Stimulated activated naive CD8-positive, alpha-beta T cell treated with anti-CD3 and anti-CD28 coated beads, Interleukin-15, Interleukin-2, amounts not matched to agents 100 ng/mL and 50 ng/mL, for 24 hours (primary cell): ENCODE measurements around the gene GRIP2.

ENCODE experiments used
- H3K27ac Mint-ChIP-seq: one replicate; pipeline ENCODE4 v1.8.0; 2021; ENCODE audit warnings: mild to moderate bottlenecking, mixed read lengths
- H3K27me3 Mint-ChIP-seq: one replicate; pipeline ENCODE4 v1.8.0; 2021; ENCODE audit warnings: mixed read lengths
- H3K36me3 Mint-ChIP-seq: one replicate; pipeline ENCODE4 v1.8.0; 2021; ENCODE audit warnings: low read depth, mixed read lengths
- H3K4me1 Mint-ChIP-seq: one replicate; pipeline ENCODE4 v1.8.0; 2021; ENCODE audit warnings: low read depth, mixed read lengths
- H3K4me3 Mint-ChIP-seq: one replicate; pipeline ENCODE4 v1.8.0; 2021; ENCODE audit warnings: mild to moderate bottlenecking, mixed read lengths
- H3K9me3 Mint-ChIP-seq: one replicate; pipeline ENCODE4 v1.8.0; 2021; ENCODE audit warnings: mixed read lengths

The GRIP2 gene

GRCh38 chr3:14461006-14461747 is 79.0 kb downstream of the GRIP2 start:
- Mint-ChIP-seq H3K4me3 (no peak overlapping the region), H3K4me1 (peaks cover 39% of the 10 kb centered on the region), H3K27me3 (no peaks in the 10 kb centered on the region), H3K36me3 (peaks cover 60% of the 10 kb centered on the region), H3K27ac (no peak overlapping the region), H3K9me3 (no peaks in the 10 kb centered on the region)

GRCh38 chr3:14460342-14461005 is 79.7 kb downstream of the GRIP2 start:
- Mint-ChIP-seq H3K4me3 (no peak overlapping the region), H3K27ac (no peak overlapping the region)

GRCh38 chr3:14459787-14460186 is 80.4 kb downstream of the GRIP2 start:
- H3K27ac Mint-ChIP-seq = no peak overlapping the region
- no peak overlapping the region for H3K4me3 Mint-ChIP-seq
- no peaks in the 10 kb centered on the region for H3K27me3 Mint-ChIP-seq
- peaks cover 39% of the 10 kb centered on the region for H3K4me1 Mint-ChIP-seq
- no peaks in the 10 kb centered on the region for H3K9me3 Mint-ChIP-seq
- peaks cover 59% of the 10 kb centered on the region for H3K36me3 Mint-ChIP-seq

More at GRCh38 chr3:14460342-14461005, 79.7 kb downstream of the GRIP2 start:
- no peaks in the 10 kb centered on the region for H3K27me3 Mint-ChIP-seq
- no peaks in the 10 kb centered on the region for H3K9me3 Mint-ChIP-seq
- peaks cover 39% of the 10 kb centered on the region for H3K4me1 Mint-ChIP-seq
- peaks cover 56% of the 10 kb centered on the region for H3K36me3 Mint-ChIP-seq

GRCh38 chr3:14459384-14459783 is 80.8 kb downstream of the GRIP2 start:
- Mint-ChIP-seq H3K4me1 (peaks cover 39% of the 10 kb centered on the region), H3K36me3 (peaks cover 63% of the 10 kb centered on the region), H3K4me3 (no peak overlapping the region), H3K27me3 (no peaks in the 10 kb centered on the region), H3K9me3 (no peaks in the 10 kb centered on the region), H3K27ac (peak overlapping the region; percentile 81)

- Mint-ChIP-seq H3K27ac (peak overlapping the region; percentile 81), H3K36me3 (peaks cover 69% of the 10 kb centered on the region), H3K4me1 (peaks cover 39% of the 10 kb centered on the region), H3K4me3 (no peak overlapping the region), H3K27me3 (no peaks in the 10 kb centered on the region), H3K9me3 (no peaks in the 10 kb centered on the region)
Observed at GRCh38 chr3:14458434-14459275, 81.5 kb downstream of the GRIP2 start.

GRCh38 chr3:14457999-14458398 is 82.1 kb downstream of the GRIP2 start:
- Mint-ChIP-seq H3K9me3 (no peaks in the 10 kb centered on the region), H3K27ac (peak overlapping the region; percentile 81), H3K4me1 (peaks cover 37% of the 10 kb centered on the region), H3K36me3 (peaks cover 67% of the 10 kb centered on the region), H3K4me3 (no peak overlapping the region), H3K27me3 (no peaks in the 10 kb centered on the region)

GRCh38 chr3:14457481-14457880 is 82.7 kb downstream of the GRIP2 start:
- H3K27ac Mint-ChIP-seq = no peak overlapping the region
- H3K27me3 Mint-ChIP-seq = no peaks in the 10 kb centered on the region
- H3K4me3 Mint-ChIP-seq = no peak overlapping the region
- H3K4me1 Mint-ChIP-seq = peaks cover 32% of the 10 kb centered on the region
- no peaks in the 10 kb centered on the region for H3K9me3 Mint-ChIP-seq
- H3K36me3 Mint-ChIP-seq = peaks cover 62% of the 10 kb centered on the region

GRCh38 chr3:14456794-14457193 is 83.3 kb downstream of the GRIP2 start:
- Mint-ChIP-seq H3K9me3 (no peaks in the 10 kb centered on the region), H3K36me3 (peaks cover 56% of the 10 kb centered on the region), H3K27ac (no peak overlapping the region), H3K27me3 (no peaks in the 10 kb centered on the region), H3K4me3 (no peak overlapping the region), H3K4me1 (peaks cover 25% of the 10 kb centered on the region)

GRCh38 chr3:14455571-14456317 is 84.4 kb downstream of the GRIP2 start:
- H3K4me3 Mint-ChIP-seq = no peak overlapping the region
- no peaks in the 10 kb centered on the region for H3K9me3 Mint-ChIP-seq
- no peak overlapping the region for H3K27ac Mint-ChIP-seq
- H3K4me1 Mint-ChIP-seq = peaks cover 18% of the 10 kb centered on the region
- no peaks in the 10 kb centered on the region for H3K27me3 Mint-ChIP-seq
- H3K36me3 Mint-ChIP-seq = peaks cover 64% of the 10 kb centered on the region

GRCh38 chr3:14454639-14455310 is 85.4 kb downstream of the GRIP2 start:
- no peaks in the 10 kb centered on the region for H3K9me3 Mint-ChIP-seq
- H3K4me1 Mint-ChIP-seq = peaks cover 16% of the 10 kb centered on the region
- H3K27me3 Mint-ChIP-seq = no peaks in the 10 kb centered on the region
- peak overlapping the region; percentile 19 for H3K27ac Mint-ChIP-seq
- H3K4me3 Mint-ChIP-seq = no peak overlapping the region
- H3K36me3 Mint-ChIP-seq = peaks cover 64% of the 10 kb centered on the region

GRCh38 chr3:14453876-14454638 is 86.1 kb downstream of the GRIP2 start:
- no peak overlapping the region for H3K27ac Mint-ChIP-seq
- no peaks in the 10 kb centered on the region for H3K27me3 Mint-ChIP-seq
- peaks cover 14% of the 10 kb centered on the region for H3K4me1 Mint-ChIP-seq
- no peaks in the 10 kb centered on the region for H3K9me3 Mint-ChIP-seq
- H3K36me3 Mint-ChIP-seq = peaks cover 62% of the 10 kb centered on the region
- H3K4me3 Mint-ChIP-seq = no peak overlapping the region

GRCh38 chr3:14452740-14453710 is 87.1 kb downstream of the GRIP2 start:
- Mint-ChIP-seq H3K9me3 (no peaks in the 10 kb centered on the region), H3K27ac (no peak overlapping the region)

More at GRCh38 chr3:14452740-14453710, 87.1 kb downstream of the GRIP2 start:
- peaks cover 61% of the 10 kb centered on the region for H3K36me3 Mint-ChIP-seq
- H3K4me3 Mint-ChIP-seq = no peak overlapping the region
- no peaks in the 10 kb centered on the region for H3K27me3 Mint-ChIP-seq
- H3K4me1 Mint-ChIP-seq = peaks cover 3% of the 10 kb centered on the region
